HG03108 (cell line): ENCODE data around the gene NEIL1.
"Not testable (repeated sequence)": the region's sequence is repeated elsewhere in the genome, so short reads cannot be mapped to it uniquely, and the experiment has no call there.

Experiments
- ATAC-seq: cut with Tn5 transposase; IDR thresholded peaks from one replicate; pipeline ENCODE4 v1.9.1; 2021; ENCODE audit warnings: moderate library complexity; ENCODE audit not compliant: unreplicated experiment

Gene NEIL1

DNA sequence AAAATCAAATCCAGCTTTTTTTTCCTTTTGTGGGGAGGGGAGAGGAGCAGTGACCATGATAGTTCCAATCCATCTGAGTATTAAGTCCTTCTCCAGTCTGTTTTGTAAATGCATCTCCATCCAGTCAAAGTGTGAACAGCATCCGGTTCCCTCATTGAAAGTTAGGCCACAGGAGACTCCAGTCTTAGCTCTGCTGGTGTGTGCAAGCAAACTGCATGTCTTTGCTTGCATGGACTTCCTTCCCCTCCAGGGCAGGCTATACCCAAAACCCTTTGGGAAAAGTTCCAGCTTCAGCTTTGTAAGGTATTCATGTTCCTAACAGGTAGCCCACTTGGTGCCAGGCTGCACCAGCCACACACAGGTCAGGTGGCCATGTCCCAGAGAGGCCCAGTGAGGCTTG lies 24.6 kb downstream of the NEIL1 start:
- ATAC-seq, result no peak

DNA sequence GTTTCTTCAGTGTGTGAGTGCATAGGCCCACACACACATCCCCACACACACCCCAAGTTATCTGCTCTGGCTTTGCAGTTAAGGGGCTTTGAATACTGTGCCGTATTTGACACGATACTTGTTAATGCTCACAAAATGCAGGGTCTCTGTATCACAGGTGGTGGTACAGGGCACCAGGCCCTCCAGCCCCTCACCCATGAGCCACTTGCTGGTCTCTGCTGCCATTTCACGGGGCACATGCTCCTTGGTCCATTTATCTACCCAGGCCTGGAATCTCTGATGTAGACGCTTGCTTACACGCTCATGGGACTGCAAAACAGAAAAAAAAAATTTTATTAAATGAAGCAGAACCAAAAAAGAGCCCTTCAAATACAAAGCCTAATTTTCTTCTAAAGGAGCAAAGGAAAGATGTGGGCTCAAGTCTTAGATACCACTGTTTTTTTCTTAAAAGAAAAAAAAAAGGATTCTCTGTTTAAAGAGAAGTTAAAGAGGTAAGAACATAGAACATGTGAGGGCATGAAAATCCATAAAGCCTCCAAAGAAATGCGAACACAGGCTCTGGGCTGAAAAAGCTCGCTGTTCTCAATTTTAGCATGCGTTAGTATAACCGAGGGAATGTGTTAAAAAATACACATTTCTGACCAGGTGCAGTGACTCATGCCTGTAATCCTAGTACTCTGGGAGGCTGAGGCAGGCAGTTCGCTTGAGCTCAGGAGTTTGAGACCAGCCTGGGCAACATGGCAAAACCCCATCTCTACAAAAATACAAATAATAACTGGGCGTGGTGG lies 25.3 kb downstream of the NEIL1 start:
- no peak for ATAC-seq

DNA sequence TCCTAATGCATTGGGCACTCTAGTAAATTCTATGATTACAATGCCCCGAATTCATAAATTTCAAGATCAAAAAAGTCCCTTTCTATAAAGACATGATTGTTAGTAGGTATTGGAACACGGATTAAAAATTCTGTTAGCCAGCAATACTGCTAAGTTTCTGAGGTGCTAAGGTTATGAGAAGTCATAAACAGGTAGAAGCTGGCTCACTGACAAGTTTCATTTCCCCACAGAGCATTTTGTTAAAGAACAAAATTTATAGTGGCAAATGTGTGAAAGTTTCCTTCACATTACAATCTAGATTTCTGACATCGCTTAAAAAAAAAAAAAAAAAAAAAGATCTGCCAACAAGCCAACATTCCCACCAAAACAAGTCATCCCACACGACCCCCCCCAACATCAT lies 33.9 kb downstream of the NEIL1 start:
- no peak for ATAC-seq

DNA sequence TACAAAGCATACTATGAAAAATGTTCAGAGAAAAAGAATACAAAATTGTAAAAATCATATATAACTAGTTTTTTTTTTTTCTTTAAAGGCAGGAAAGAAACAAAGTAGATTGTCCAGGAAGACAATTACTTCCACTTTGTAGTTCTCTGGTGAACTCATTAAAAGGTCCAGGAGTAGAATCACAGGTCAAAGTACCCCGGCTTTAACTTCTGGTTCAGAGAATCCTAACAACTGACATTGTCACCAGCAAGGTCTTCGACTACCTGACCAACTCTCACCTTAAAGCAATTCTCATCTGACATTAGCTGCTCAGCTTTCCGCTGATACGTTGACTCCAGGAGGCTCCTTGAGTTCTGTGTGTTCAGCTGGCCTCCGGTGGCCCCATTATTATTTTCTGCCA lies 37.1 kb downstream of the NEIL1 start:
- ATAC-seq, result not testable (repeated sequence)

DNA sequence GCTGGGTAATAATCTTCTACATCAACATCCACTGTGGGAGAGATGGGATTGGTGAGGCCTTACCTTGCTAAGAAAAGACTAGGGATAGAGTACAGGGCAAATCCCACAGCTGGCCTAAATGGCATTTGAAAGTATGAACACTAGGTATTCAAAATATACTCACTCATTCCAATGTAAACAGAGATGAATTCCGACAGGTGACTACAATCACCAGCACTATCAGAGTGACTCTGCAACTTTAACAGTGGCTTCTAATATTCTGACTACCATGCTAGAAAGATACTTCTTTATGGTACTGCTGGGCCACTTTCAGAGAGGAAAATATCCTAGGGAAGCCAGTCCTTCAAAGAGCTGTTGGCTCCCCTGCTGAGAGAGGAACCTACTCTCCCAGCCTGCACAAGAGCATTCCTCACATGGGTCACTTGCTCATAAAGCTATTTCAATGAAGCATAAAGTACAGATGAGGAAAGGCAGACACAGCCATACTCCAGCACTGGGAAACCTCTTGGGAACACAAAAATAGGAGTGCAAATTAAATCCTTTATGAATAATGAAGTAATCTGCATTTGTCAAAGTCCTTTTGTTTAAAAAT lies 43.0 kb downstream of the NEIL1 start:
- no peak for ATAC-seq

DNA sequence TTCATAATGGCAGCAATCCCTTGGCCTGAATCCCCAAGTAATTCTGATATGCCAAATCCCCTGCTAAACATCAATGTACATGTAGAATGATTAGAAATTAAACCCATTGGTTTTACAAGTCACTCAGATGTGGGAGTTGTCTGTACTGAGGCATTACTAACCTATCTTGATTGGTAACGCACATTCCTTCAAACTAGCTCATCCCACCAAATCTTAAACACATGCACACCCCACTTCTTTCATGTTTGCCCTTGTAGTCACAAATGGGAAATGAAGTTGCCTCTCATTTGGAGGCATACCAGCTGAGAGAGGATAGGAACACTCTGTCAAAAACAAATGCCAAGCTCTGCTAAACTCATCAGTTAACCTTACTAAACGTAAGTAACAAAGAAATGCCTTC lies 50.7 kb downstream of the NEIL1 start:
- ATAC-seq, result no peak

DNA sequence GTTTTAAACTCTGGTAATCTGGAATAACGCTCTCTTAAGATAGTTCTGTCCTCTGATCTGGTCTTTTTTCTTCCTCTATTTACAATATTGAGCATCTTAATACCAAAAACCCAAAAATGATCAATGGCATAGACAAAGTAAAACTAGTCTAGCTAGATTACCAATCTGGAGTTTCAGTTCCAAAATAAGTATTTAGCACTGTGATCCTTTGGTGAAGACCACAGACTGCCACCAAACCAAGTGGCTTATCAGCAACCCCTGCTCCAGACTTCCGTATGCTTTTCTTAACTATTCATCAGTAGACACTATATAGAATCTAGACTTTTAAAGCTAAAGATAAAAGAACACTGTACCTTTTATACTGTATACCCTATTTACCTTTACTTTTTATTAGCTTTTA lies 57.1 kb downstream of the NEIL1 start:
- ATAC-seq, result no peak
